HepG2 (cell line): Measurements from ENCODE around the gene PDIA5. TPM values are rescaled to one million over a fixed set of nuclear protein-coding genes. Genes with fewer than 3 reads are reported as not detected.

Source experiments
- ATF7-NPFF ChIP-seq: sonication (generic); formaldehyde crosslinking; IDR thresholded peaks from 2 replicates; pipeline ENCODE4 v1.8.1; 2023; ENCODE audit warnings: mild to moderate bottlenecking, low read depth, missing genetic modification reagents, moderate library complexity
- CHD2 ChIP-seq: IDR thresholded peaks from 2 replicates; pipeline ENCODE4 v1.6.1; 2011; ENCODE audit warnings: low read depth, low read length, improper control_type of control experiment
- NFAT5 ChIP-seq: sonication (generic); formaldehyde crosslinking; IDR thresholded peaks from 2 replicates; pipeline ENCODE4 v1.4.0; 2020; ENCODE audit warnings: missing genetic modification reagents
- PRPF4 ChIP-seq: fragments of 200-400 bp; formaldehyde crosslinking; IDR thresholded peaks from 2 replicates; pipeline ENCODE4 v1.6.1; 2016; ENCODE audit warnings: low read length, low read depth; ENCODE audit not compliant: poor library complexity, severe bottlenecking
- RFX5 ChIP-seq: IDR thresholded peaks from 2 replicates; pipeline ENCODE4 v1.6.1; 2011; ENCODE audit warnings: low read depth, low read length, improper control_type of control experiment
- SKIL ChIP-seq: sonication (generic); formaldehyde crosslinking; IDR thresholded peaks from 2 replicates; pipeline ENCODE4 v1.8.0; 2022; ENCODE audit warnings: missing genetic modification reagents, mild to moderate bottlenecking, moderate library complexity, borderline replicate concordance
- SPEN ChIP-seq: sonication (generic); formaldehyde crosslinking; IDR thresholded peaks from 2 replicates; pipeline ENCODE4 v1.5.1; 2020; ENCODE audit warnings: low read depth, mild to moderate bottlenecking, missing genetic modification reagents
- U2AF2 ChIP-seq: fragments of 200-400 bp; formaldehyde crosslinking; IDR thresholded peaks from 2 replicates; pipeline ENCODE4 v1.6.1; 2017; ENCODE audit warnings: low read depth, mild to moderate bottlenecking, low read length
- ZBTB44 ChIP-seq: sonication (generic); formaldehyde crosslinking; IDR thresholded peaks from 2 replicates; pipeline ENCODE4 v1.4.0; 2020; ENCODE audit warnings: missing genetic modification reagents
- ZC3H4 ChIP-seq: sonication (generic); formaldehyde crosslinking; IDR thresholded peaks from 2 replicates; pipeline ENCODE4 v1.4.0; 2020; ENCODE audit warnings: missing genetic modification reagents, borderline replicate concordance
- ZFP82 ChIP-seq: sonication (generic); formaldehyde crosslinking; IDR thresholded peaks from 2 replicates; pipeline ENCODE4 v1.5.1; 2020; ENCODE audit warnings: mild to moderate bottlenecking, missing genetic modification reagents, borderline replicate concordance
- ZNF441 ChIP-seq: sonication (generic); formaldehyde crosslinking; IDR thresholded peaks from 2 replicates; pipeline ENCODE4 v1.7.0; 2021; ENCODE audit warnings: missing genetic modification reagents, borderline replicate concordance
- ZNF576 ChIP-seq: sonication (generic); formaldehyde crosslinking; IDR thresholded peaks from 2 replicates; pipeline ENCODE4 v1.4.0; 2020; ENCODE audit warnings: mild to moderate bottlenecking, missing genetic modification reagents
- ZNF670 ChIP-seq: sonication (generic); formaldehyde crosslinking; IDR thresholded peaks from 2 replicates; pipeline ENCODE4 v1.8.0; 2022; ENCODE audit warnings: mild to moderate bottlenecking, missing genetic modification reagents, borderline replicate concordance
- ZNF839 ChIP-seq: sonication (generic); formaldehyde crosslinking; IDR thresholded peaks from 2 replicates; pipeline ENCODE4 v1.4.0; 2020; ENCODE audit warnings: missing genetic modification reagents, mild to moderate bottlenecking, borderline replicate concordance
- ZSCAN22 ChIP-seq: sonication (generic); formaldehyde crosslinking; IDR thresholded peaks from 2 replicates; pipeline ENCODE4 v1.4.0; 2020; ENCODE audit warnings: mild to moderate bottlenecking, missing genetic modification reagents
- ZSCAN5A ChIP-seq: sonication (generic); formaldehyde crosslinking; IDR thresholded peaks from 2 replicates; pipeline ENCODE4 v1.8.0; 2022; ENCODE audit warnings: mild to moderate bottlenecking, missing genetic modification reagents, borderline replicate concordance
- polyA plus RNA-seq, 8 experiments: library from polyadenylated mRNA; depleted of rRNA in 3 of 8; stranded (reverse) in 7 of 8; unstranded in 1 of 8; fragments of >200 nt; fragmentation: Illumina TruSeq in 4 of 8; extraction: Trizol in 4 of 8; gene quantifications; 2 replicates each; pipeline versions ENCODE4 v1.2.1 to v1.2.3, GENCODE V29; 2011 to 2016; ENCODE audit warnings: low read depth in 4 of 8, missing spikeins in 1 of 8, mixed read lengths in 1 of 8; ENCODE audit not compliant: insufficient read depth in 1 of 8
- total RNA-seq, 5 experiments: library from RNA; depleted of rRNA; stranded (reverse); fragments of >200 nt; fragmentation: Illumina TruSeq; extraction: Trizol; gene quantifications; 2 replicates each; pipeline ENCODE4 v1.2.3, GENCODE V29; 2016; ENCODE audit warnings: low read depth in 1 of 5

The PDIA5 gene
- total and polyA plus RNA-seq, 2 of the 13 experiments (the other 11 are each of a cell fraction or from before 2014, with no cell fraction given): 51.3 to 74.3 TPM

- TF ChIP-seq SPEN (CRISPR knock-in tag) (peak; percentile 73; the same call in 1 of the 2 replicates), ZNF441 (CRISPR knock-in tag) (no peak), ZNF576 (CRISPR knock-in tag) (no peak), NFAT5 (CRISPR knock-in tag) (no peak), ZBTB44 (CRISPR knock-in tag) (no peak), ZFP82 (CRISPR knock-in tag) (no peak), PRPF4 (no peak), ZNF670 (CRISPR knock-in tag) (no peak), ATF7-NPFF (CRISPR knock-in tag) (peak; percentile 67), U2AF2 (no peak), CHD2 (no peak), SKIL (no peak), ZC3H4 (CRISPR knock-in tag) (no peak), ZNF839 (0 out of 2 replicates have a peak, but pooled peaks have one; percentile 71), ZSCAN22 (CRISPR knock-in tag) (no peak), RFX5 (no peak), ZSCAN5A (CRISPR knock-in tag) (no peak)
These were observed 135.0 kb downstream of the PDIA5 start, which contains the start of gene SEC22A (continued) for GRCh38 chr3:123201557-123202427.
